ENCODE measurements around the gene MYH2. TPM values are rescaled to one million over a fixed set of nuclear protein-coding genes. Genes with fewer than 3 reads are reported as not detected.

The MYH2 gene
- total RNA-seq: 1 to 10 TPM in 1 of 3 donors, under 1 TPM in 1, not detected in 1; 0.41 to 1.0 TPM
- long read RNA-seq, donor 1: 0 reads
- long read RNA-seq, donor 2: 0 reads

DNA sequence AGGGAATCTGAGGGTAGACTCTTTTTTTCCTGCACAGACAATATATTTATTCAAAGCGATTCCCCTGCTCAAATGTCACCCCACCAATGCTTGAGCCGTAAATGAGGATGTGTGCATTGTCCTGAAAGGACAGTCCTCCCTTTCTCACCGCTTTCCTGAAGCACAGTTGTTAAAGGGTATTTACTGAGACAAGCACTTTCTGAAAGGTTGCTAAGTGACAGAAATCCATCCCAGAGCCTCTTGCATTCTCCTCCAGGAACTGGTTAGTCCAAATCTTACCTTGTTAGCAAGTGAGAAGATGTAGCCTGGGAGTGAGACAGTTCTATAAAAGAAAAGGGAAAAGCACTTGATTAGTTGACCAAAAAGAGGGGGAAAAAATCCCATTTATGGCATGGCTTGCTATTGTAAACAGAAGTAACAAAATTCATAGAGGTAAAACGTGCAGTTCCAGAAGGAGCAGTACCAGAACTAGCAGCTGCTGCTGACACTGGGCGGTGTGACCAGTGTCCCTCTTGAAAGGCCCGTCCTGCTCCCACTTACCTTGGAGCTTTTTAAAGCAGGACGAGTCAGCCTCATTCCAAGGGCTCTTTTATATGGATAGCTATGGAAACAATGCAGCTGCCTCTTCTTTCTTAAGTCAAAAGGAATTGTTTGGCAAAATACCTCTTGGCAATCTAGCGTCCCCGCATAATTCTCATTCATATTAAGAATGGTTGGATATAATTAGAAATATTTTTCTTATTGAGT is at the start of gene MYH2:
MYH2 (minus strand) TSS at position 563 of the 747 bp plus-strand sequence. CDS start 1,738 bp downstream, outside the sequence.
- intact Hi-C loops (cut with DNase I, micrococcal nuclease): no loop called here
- DNase-seq (no peak), ATAC-seq (no peak)
- Histone ChIP-seq H3K36me3 (ENCODE audit: low read depth) (no peaks in the 10 kb centered on the region), H3K4me1 (ENCODE audit: low read depth) (no peaks in the 10 kb centered on the region), H3K9me3 (no peaks in the 10 kb centered on the region), H3K4me3 (no peak within 1 kb of the TSS)
- TF ChIP-seq, protein P1, sequence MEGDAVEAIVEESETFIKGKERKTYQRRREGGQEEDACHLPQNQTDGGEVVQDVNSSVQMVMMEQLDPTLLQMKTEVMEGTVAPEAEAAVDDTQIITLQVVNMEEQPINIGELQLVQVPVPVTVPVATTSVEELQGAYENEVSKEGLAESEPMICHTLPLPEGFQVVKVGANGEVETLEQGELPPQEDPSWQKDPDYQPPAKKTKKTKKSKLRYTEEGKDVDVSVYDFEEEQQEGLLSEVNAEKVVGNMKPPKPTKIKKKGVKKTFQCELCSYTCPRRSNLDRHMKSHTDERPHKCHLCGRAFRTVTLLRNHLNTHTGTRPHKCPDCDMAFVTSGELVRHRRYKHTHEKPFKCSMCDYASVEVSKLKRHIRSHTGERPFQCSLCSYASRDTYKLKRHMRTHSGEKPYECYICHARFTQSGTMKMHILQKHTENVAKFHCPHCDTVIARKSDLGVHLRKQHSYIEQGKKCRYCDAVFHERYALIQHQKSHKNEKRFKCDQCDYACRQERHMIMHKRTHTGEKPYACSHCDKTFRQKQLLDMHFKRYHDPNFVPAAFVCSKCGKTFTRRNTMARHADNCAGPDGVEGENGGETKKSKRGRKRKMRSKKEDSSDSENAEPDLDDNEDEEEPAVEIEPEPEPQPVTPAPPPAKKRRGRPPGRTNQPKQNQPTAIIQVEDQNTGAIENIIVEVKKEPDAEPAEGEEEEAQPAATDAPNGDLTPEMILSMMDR (IDR thresholded peaks at IDR 0.05): no peak

DNA sequence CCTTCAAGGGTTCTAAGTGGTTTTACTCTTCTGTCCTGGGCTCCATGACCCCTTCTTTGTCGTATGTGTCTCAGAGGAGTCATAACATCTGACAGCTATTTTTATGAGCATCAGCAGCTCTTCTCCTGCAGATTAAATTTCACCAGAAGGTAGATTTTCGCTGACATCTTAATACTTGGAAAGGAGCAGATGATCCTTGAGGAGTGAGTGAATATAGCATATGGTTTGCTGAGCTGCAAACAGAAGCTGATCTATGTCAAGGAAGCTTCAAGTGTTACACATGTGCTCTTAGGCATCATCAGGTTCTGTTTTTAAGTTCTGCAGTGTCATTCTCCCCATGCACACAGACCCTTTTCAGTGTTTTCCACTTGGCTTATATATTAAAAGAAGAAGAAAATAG is 49.2 kb upstream of the MYH2 start:
- intact Hi-C loops (cut with DNase I, micrococcal nuclease): no loop called here
- no peaks in the 10 kb centered on the region for H3K36me3 ChIP-seq (ENCODE audit: low read depth)
- H3K4me3 ChIP-seq: no peak overlapping the region
- DNase-seq (no peak), ATAC-seq (no peak)
- no peaks in the 10 kb centered on the region for H3K4me1 ChIP-seq (ENCODE audit: low read depth)
- TF ChIP-seq, protein P1 (IDR thresholded peaks at IDR 0.05): no peak
- H3K9me3 ChIP-seq: no peaks in the 10 kb centered on the region

DNA sequence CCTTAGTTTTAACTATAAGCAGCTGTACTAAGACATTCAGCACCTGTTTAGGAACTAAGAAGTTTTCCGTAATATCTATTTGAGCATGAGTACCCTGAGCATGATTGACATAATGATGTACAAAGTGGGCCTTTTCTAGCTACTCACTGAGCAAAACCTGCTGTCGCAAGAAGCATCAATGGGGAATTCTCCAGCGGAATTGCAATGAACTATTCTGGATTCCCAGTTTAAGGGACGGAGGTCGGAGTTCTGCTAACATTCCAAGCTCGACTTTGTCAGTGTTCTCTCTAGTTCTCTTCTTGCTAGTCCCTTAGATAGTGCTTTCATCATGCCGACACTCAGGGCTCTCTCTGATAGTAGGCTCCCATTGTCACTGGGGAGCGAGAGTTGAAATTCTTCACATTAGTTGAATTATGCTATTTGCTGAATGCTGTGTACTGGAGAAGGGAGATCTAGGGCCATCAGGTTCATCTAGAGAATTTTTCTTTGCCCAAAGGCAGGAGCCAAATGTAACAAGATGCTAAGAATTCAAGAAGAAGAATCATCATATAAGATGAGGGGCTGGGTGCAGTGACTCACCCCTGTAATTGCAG is 40.2 kb upstream of the MYH2 start:
- H3K4me1 ChIP-seq (ENCODE audit: low read depth): no peaks in the 10 kb centered on the region
- TF ChIP-seq, protein P1 (IDR thresholded peaks at IDR 0.05): no peak
- no peaks in the 10 kb centered on the region for H3K9me3 ChIP-seq
- DNase-seq (no peak), ATAC-seq (no peak)
- H3K4me3 ChIP-seq: no peak overlapping the region
- H3K36me3 ChIP-seq (ENCODE audit: low read depth): no peaks in the 10 kb centered on the region
- intact Hi-C loops (cut with DNase I, micrococcal nuclease): no loop called here

DNA sequence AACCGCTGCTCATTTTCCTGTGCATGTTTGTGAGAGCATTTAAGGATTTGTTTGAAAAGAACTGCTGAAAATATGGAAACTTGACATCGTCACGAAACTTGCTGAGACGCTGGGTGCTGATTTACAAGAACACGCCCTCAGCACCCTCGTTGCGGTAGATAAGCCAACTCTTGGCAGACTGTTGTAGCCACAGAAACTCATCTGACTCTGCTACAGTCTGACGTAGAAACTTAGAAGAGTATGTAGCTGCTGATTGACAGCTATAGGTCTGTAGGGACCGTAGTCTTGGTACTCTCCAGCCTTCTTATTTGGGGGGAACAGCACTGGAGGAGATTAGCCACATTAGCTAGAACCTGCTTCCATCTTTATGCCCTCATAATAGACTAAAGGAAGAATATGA is 36.1 kb upstream of the MYH2 start:
- Histone ChIP-seq H3K36me3 (ENCODE audit: low read depth) (no peaks in the 10 kb centered on the region), H3K4me1 (ENCODE audit: low read depth) (no peaks in the 10 kb centered on the region), H3K4me3 (no peak overlapping the region), H3K9me3 (no peaks in the 10 kb centered on the region)
- ATAC-seq (no peak), DNase-seq (no peak)
- TF ChIP-seq, protein P1 (IDR thresholded peaks at IDR 0.05): no peak
- intact Hi-C loops (cut with DNase I, micrococcal nuclease): no loop called here

DNA sequence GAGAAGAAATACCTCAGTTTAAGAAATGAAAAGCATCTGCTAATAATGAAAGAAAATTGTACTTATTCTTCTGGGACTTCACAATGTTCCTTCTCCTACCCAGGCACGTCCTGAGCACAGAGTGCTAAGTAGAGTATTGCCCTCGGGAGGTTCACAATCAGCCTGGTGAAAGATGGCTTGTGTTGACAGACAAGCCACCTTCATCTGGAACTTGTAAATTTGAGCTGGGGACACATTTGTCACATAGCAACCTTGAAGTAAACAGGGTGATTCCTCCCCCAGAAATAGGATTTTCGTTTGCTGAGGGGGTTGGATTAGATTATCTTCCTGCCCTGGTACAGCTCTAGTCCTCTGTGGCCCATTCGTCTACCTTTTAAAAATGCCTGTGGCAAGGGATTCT is 34.4 kb upstream of the MYH2 start:
- no peaks in the 10 kb centered on the region for H3K4me1 ChIP-seq (ENCODE audit: low read depth)
- intact Hi-C loops (cut with DNase I, micrococcal nuclease): no loop called here
- no peaks in the 10 kb centered on the region for H3K36me3 ChIP-seq (ENCODE audit: low read depth)
- no peak overlapping the region for H3K4me3 ChIP-seq
- DNase-seq (no peak), ATAC-seq (no peak)
- H3K9me3 ChIP-seq: no peaks in the 10 kb centered on the region
- TF ChIP-seq, protein P1 (IDR thresholded peaks at IDR 0.05): no peak
